ENCODE measurements around the gene SASH1.

SASH1 gene

DNA sequence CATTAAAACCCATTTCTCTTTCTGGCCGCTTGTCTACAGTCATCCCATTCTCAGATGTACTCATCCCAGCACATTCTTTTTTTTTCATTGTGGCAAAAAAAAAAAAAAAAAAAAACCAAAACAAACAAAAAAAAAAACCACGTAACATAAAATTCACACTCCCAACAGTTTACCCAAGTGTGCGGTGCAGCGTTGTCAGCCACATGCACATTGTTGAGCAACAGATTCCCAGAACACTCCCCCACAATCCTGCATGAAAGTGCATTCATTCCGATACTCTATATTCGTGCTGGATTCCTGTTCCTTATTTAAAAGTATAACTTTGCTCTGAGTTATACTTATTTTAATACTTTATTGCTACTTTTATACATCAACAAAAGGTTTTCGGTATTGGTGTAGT lies 96.0 kb downstream of the SASH1 start:
- no peak for DNase-seq
- no peaks in the 10 kb centered on the region for H3K36me3 ChIP-seq (ENCODE audit: insufficient read depth, low read length)
- H3K4me1 ChIP-seq (ENCODE audit: insufficient read depth, low read length), result no peaks in the 10 kb centered on the region
- no peak for ATAC-seq (ENCODE audit: insufficient read depth, low read depth)
- H3K27me3 ChIP-seq (ENCODE audit: insufficient read depth, low read length, poor library complexity), result no peaks in the 10 kb centered on the region
- no peak overlapping the region for H2AFZ ChIP-seq (ENCODE audit: low read depth, low read length)
- H4K20me1 ChIP-seq (ENCODE audit: insufficient read depth, low read length), result no peaks in the 10 kb centered on the region
- H3K27ac ChIP-seq (ENCODE audit: low read length), result no peak overlapping the region
- H3K79me2 ChIP-seq (ENCODE audit: insufficient read depth, low read length), result no peaks in the 10 kb centered on the region
- TF ChIP-seq EZH2 (IDR thresholded peaks at IDR 0.05; ENCODE audit: borderline replicate concordance, low read depth, low read length, severe bottlenecking) (no peak), CTCF (IDR thresholded peaks at IDR 0.05; ENCODE audit: borderline replicate concordance, extremely low read depth, low read length, poor library complexity, severe bottlenecking) (no peak)
- H3K4me2 ChIP-seq (ENCODE audit: insufficient read depth, low read length), result no peak overlapping the region
- no peak overlapping the region for H3K4me3 ChIP-seq (ENCODE audit: low read depth in 1 of 2, low read length in 2 of 2)
- H3K9ac ChIP-seq (ENCODE audit: low read depth, low read length), result no peak overlapping the region
- no peaks in the 10 kb centered on the region for H3K9me3 ChIP-seq (ENCODE audit: insufficient read depth, low read length, severe bottlenecking)

GRCh38 chr6:148440016-148440415 lies 97.4 kb downstream of the SASH1 start:
- Histone ChIP-seq H3K4me3 (ENCODE audit: low read depth in 1 of 2, low read length in 2 of 2) (no peak overlapping the region), H3K4me2 (ENCODE audit: insufficient read depth, low read length) (no peak overlapping the region), H3K27me3 (ENCODE audit: insufficient read depth, low read length, poor library complexity) (no peaks in the 10 kb centered on the region), H3K36me3 (ENCODE audit: insufficient read depth, low read length) (no peaks in the 10 kb centered on the region), H2AFZ (ENCODE audit: low read depth, low read length) (no peak overlapping the region), H3K79me2 (ENCODE audit: insufficient read depth, low read length) (no peaks in the 10 kb centered on the region), H3K9ac (ENCODE audit: low read depth, low read length) (no peak overlapping the region), H3K4me1 (ENCODE audit: insufficient read depth, low read length) (no peaks in the 10 kb centered on the region), H3K9me3 (ENCODE audit: insufficient read depth, low read length, severe bottlenecking) (no peaks in the 10 kb centered on the region), H4K20me1 (ENCODE audit: insufficient read depth, low read length) (no peaks in the 10 kb centered on the region), H3K27ac (ENCODE audit: low read length) (no peak overlapping the region)
- ATAC-seq (ENCODE audit: insufficient read depth, low read depth) (no peak), DNase-seq (no peak)
- no peak for TF ChIP-seq EZH2 (IDR thresholded peaks at IDR 0.05; ENCODE audit: borderline replicate concordance, low read depth, low read length, severe bottlenecking)
- no peak for TF ChIP-seq CTCF (IDR thresholded peaks at IDR 0.05; ENCODE audit: borderline replicate concordance, extremely low read depth, low read length, poor library complexity, severe bottlenecking)

GRCh38 chr6:148440877-148441453 lies 98.3 kb downstream of the SASH1 start:
- no peak for DNase-seq
- H3K27ac ChIP-seq (ENCODE audit: low read length), result no peak overlapping the region
- no peak overlapping the region for H2AFZ ChIP-seq (ENCODE audit: low read depth, low read length)
- H3K9me3 ChIP-seq (ENCODE audit: insufficient read depth, low read length, severe bottlenecking), result no peaks in the 10 kb centered on the region
- TF ChIP-seq CTCF (IDR thresholded peaks at IDR 0.05; ENCODE audit: borderline replicate concordance, extremely low read depth, low read length, poor library complexity, severe bottlenecking), result no peak
- no peak for TF ChIP-seq EZH2 (IDR thresholded peaks at IDR 0.05; ENCODE audit: borderline replicate concordance, low read depth, low read length, severe bottlenecking)
- H3K9ac ChIP-seq (ENCODE audit: low read depth, low read length), result no peak overlapping the region
- no peaks in the 10 kb centered on the region for H3K36me3 ChIP-seq (ENCODE audit: insufficient read depth, low read length)
- no peak overlapping the region for H3K4me2 ChIP-seq (ENCODE audit: insufficient read depth, low read length)
- no peaks in the 10 kb centered on the region for H3K4me1 ChIP-seq (ENCODE audit: insufficient read depth, low read length)
- ATAC-seq (ENCODE audit: insufficient read depth, low read depth), result no peak
- no peak overlapping the region for H3K4me3 ChIP-seq (ENCODE audit: low read depth in 1 of 2, low read length in 2 of 2)
- no peaks in the 10 kb centered on the region for H4K20me1 ChIP-seq (ENCODE audit: insufficient read depth, low read length)
- H3K27me3 ChIP-seq (ENCODE audit: insufficient read depth, low read length, poor library complexity), result no peaks in the 10 kb centered on the region
- no peaks in the 10 kb centered on the region for H3K79me2 ChIP-seq (ENCODE audit: insufficient read depth, low read length)
